ENCODE measurements around the gene SLC16A10.

- TF ChIP-seq CTCF (conservative IDR thresholded peaks at IDR 0.05; ENCODE audit: low read depth, low read length) (no peak), EZH2 (IDR thresholded peaks at IDR 0.05; ENCODE audit: low read length, unreplicated experiment) (no peak)
Measured at GRCh38 chr6:111220383-111221031, 133.2 kb downstream of the SLC16A10 start.

All from PC-3 (cell line).